Measurements from ENCODE around the gene PLA2G1B.
A peak's percentile ranks its signal among the peaks of the same experiment; 100 is the strongest.
"Not testable (repeated sequence)": the region's sequence is repeated elsewhere in the genome, so short reads cannot be mapped to it uniquely, and the experiment has no call there.

PLA2G1B gene

DNA sequence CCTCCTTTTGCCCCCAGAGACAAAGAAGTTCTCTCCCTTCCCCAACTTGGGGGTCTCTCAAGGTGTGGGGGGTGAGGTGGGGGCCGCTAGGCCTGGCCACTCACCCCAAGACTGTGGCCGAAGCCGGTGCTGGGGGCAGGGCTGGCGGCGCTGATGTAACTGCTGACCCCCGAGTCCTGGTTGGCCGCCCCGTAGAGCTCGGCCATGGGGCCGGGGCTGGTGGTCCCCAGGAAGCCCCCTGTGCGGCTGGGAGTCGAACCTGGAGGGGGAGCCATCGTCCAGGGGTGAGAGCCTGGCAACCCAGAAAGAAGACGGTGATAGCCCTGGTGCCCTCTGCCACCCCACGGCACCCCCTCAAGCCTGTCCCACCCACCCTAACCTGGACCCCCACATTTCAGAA is 18.5 kb upstream of the PLA2G1B start:
- H3K27me3 Mint-ChIP-seq: peaks cover 59% of the 10 kb centered on the region
- H3K27ac Mint-ChIP-seq: no peak overlapping the region
- no peaks in the 10 kb centered on the region for H3K9me3 Mint-ChIP-seq
- no peaks in the 10 kb centered on the region for H3K36me3 Mint-ChIP-seq
- peak; percentile 21 for ATAC-seq
- H3K4me1 Mint-ChIP-seq: no peaks in the 10 kb centered on the region
- H3K4me3 Mint-ChIP-seq: no peak overlapping the region

DNA sequence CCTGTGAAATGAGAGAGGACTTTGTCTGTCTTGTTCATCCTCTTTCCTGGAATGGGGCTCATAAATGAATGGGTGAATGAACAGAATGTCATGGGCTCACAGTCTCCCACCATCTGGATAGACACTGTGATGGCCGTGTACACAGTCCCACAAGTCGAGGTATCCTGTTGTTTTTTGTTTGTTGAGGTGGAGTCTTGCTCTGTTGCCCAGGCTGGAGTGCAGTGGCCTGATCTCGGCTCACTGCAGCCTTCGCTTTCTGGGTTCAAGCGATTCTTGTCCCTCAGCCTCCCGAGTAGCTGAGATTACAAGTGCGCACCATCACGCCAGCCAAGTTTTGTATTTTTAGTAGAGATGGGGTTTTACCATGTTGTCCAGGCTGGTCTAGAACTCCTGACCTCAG is 16.1 kb upstream of the PLA2G1B start:
- no peak overlapping the region for H3K4me3 Mint-ChIP-seq
- ATAC-seq: no peak
- H3K27me3 Mint-ChIP-seq: peaks cover 61% of the 10 kb centered on the region
- H3K9me3 Mint-ChIP-seq: peaks cover under 1% of the 10 kb centered on the region
- H3K27ac Mint-ChIP-seq: no peak overlapping the region
- H3K36me3 Mint-ChIP-seq: no peaks in the 10 kb centered on the region
- no peaks in the 10 kb centered on the region for H3K4me1 Mint-ChIP-seq

DNA sequence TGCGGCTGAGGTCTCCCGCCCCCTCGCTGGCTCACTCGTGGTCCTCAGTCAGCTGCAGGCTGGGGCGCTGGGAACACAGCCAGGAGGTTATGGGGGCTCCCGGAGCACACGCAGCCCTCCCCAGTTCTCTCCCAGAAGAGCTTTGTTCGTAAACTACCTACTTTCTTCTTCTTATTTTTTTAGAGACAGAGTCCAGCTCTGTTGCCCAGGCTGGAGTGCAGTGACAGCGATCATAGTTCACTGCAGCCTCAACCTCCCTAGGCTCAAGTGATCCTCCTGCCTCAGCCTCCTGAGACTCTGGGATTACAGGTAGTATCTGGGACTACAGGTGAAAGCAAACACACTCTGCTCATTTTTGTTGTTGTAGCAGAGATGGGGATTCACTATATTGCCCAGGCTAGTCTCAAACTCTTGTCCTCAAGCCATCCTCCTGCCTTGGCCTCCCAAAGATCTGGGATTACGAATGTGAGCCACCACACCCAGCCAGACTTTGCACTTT is 15.5 kb upstream of the PLA2G1B start:
- Mint-ChIP-seq H3K27ac (no peak overlapping the region), H3K9me3 (peaks cover 5% of the 10 kb centered on the region), H3K27me3 (peaks cover 58% of the 10 kb centered on the region), H3K4me1 (no peaks in the 10 kb centered on the region), H3K4me3 (no peak overlapping the region), H3K36me3 (no peaks in the 10 kb centered on the region)
- no peak for ATAC-seq

DNA sequence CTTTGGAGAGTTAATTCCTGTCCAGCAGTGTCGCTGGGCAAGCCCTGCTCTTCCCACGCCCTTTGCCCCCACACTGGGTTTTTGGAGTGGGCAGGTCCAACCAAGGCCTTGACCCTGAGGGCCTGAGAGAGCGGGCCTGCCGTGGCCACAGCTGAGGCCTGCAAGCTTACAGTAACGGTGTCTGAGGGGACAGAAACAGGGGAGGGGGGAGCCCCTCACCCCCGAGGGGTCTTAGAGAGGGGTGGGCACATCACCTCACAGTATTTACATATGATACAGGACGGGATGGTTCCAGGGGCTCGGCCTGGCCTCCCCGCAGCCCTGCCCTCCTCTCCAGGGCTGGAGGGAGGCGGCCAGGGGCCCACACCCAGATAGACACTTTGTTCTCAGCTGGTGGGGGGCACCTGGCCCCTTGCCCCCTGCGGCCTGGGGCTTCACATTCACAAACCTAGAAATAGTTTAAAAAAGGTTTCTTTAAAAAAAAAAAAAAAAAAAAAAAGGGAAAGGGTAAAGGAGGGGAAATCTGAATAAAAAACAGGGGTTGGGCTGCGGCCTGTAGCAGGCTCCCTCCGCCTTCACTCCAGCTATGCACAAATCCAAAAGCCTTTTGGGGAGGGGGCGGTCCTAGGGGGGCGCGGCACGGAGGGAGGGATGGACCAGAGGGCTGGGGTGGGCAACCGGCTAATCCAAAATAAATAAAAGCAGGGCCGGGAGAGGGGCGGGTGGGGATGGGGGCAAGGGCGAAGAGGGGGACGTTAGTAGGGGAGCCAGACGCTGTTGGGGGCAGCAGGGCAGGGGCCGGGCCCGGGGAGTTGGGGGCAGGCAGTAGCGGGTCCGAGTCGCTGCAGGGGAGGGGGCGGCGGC is 14.8 kb upstream of the PLA2G1B start:
- Mint-ChIP-seq H3K4me3 (no peak overlapping the region), H3K27me3 (peaks cover 51% of the 10 kb centered on the region), H3K27ac (no peak overlapping the region), H3K4me1 (no peaks in the 10 kb centered on the region), H3K9me3 (peaks cover 11% of the 10 kb centered on the region), H3K36me3 (peaks cover 5% of the 10 kb centered on the region)
- ATAC-seq: peak; percentile 25

DNA sequence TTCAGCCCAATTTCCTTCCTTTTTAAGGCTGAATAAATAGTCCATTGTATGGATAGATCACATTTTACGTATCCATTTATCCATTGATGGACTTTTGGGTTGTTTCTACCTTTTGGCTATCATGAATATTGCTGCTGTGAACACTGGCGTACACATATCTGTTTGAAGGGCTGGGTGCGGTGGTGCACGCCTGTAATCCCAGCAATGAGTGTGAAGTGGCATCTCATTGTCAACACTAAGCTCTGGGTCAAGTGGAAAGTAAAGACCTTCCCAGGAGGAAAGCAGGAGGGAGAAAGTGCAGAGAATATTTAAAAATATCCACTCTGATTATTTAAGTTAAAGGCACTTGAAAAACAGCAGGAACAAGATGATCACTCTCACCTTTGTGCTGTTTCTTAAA is 11.7 kb upstream of the PLA2G1B start:
- no peak for ATAC-seq
- H3K9me3 Mint-ChIP-seq: peaks cover 20% of the 10 kb centered on the region
- no peak overlapping the region for H3K4me3 Mint-ChIP-seq
- peaks cover 11% of the 10 kb centered on the region for H3K4me1 Mint-ChIP-seq
- H3K27me3 Mint-ChIP-seq: peaks cover 30% of the 10 kb centered on the region
- H3K36me3 Mint-ChIP-seq: peaks cover 6% of the 10 kb centered on the region
- no peak overlapping the region for H3K27ac Mint-ChIP-seq

DNA sequence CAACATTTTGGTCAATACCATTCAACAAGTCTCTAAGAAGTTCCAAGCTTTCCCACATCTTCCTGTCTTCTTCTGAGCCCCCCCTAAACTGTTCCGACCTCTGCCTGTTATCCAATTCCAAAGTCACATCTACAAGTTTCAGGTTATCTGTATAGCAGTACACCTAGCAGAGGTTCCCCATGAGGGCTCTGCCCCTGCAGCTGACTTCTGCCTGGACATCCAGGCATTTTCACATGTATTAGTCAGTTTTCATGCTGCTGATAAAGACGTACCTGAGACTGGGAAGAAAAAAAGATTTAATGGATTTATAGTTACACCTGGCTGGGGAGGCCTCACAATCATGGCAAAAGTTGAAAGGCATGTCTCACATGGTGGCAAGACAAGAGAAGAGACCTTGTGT is 10.2 kb upstream of the PLA2G1B start:
- H3K27ac Mint-ChIP-seq: no peak overlapping the region
- no peak for ATAC-seq
- peaks cover 6% of the 10 kb centered on the region for H3K36me3 Mint-ChIP-seq
- peaks cover 20% of the 10 kb centered on the region for H3K27me3 Mint-ChIP-seq
- peaks cover 11% of the 10 kb centered on the region for H3K4me1 Mint-ChIP-seq
- peaks cover 20% of the 10 kb centered on the region for H3K9me3 Mint-ChIP-seq
- H3K4me3 Mint-ChIP-seq: no peak overlapping the region

DNA sequence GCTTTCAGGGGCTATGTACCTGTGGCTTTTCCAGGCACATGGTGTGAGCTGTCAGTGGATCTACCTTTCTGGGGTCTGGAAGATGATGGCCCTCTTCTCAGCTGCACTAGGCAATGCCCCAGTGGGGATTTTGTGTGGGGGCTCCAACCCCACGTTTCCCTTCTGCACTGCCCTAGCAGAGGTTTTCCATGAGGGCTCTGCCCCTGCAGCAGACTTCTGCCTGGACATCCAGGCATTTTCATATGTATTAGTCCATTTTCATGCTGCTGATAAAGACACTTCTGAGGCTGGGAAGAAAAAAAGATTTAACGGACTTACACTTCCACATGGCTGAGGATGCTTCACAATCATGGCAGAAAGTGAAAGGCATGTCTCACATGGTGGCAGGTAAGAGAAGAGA is 8.8 kb upstream of the PLA2G1B start:
- peaks cover 18% of the 10 kb centered on the region for H3K27me3 Mint-ChIP-seq
- peaks cover 11% of the 10 kb centered on the region for H3K4me1 Mint-ChIP-seq
- H3K9me3 Mint-ChIP-seq: peaks cover 20% of the 10 kb centered on the region
- ATAC-seq, H3K27ac Mint-ChIP-seq, H3K36me3 Mint-ChIP-seq, H3K4me3 Mint-ChIP-seq: not testable (repeated sequence)

DNA sequence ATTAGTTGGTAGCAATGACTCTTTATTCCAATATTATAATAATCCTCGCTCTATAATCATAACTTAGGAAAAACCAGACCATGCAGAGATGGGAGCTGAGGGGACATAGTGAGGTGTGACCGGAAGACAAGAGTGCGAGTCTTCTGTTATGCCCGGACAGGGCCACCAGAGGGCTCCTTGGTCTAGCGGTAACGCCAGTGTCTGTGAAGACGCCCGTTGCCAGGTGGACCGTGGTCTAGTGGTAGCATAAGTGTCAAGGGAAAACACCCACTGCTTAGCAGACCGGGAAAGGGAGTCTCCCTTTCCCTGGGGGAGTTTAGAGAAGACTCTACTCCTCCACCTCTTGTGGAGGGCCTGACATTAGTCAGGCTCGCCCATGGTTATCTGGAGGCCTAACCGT is 7.9 kb upstream of the PLA2G1B start:
- H3K27me3 Mint-ChIP-seq: peaks cover 18% of the 10 kb centered on the region

DNA sequence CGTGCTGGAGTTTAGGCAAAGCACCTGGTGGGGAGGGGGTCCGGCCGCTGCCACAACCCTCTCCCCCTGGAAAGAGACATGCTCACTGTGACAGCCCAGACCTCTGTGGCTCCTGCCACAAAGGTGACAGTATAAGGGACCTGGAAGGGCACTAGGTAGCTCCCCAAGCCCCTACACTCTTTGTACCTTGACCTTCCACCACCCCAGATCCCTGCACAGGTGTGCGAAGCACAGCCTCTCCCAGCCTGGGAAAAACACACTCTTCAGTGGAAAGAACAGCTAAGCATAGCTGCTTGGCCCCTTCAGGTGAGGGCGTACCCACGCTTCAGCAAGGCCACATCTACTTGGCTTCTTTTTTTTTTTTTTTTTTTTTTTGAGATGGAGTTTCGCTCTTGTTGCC is 4.9 kb upstream of the PLA2G1B start:
- no peak for ATAC-seq
- Mint-ChIP-seq H3K9me3 (peaks cover 9% of the 10 kb centered on the region), H3K4me1 (peaks cover 11% of the 10 kb centered on the region), H3K4me3 (no peak overlapping the region), H3K36me3 (peaks cover 2% of the 10 kb centered on the region), H3K27ac (no peak overlapping the region), H3K27me3 (peaks cover 28% of the 10 kb centered on the region)

More for the DNA sequence above, 7.9 kb upstream of the PLA2G1B start:
- H3K4me3 Mint-ChIP-seq, ATAC-seq, H3K36me3 Mint-ChIP-seq, H3K27ac Mint-ChIP-seq: not testable (repeated sequence)
- Mint-ChIP-seq H3K4me1 (peaks cover 11% of the 10 kb centered on the region), H3K9me3 (peaks cover 20% of the 10 kb centered on the region)

DNA sequence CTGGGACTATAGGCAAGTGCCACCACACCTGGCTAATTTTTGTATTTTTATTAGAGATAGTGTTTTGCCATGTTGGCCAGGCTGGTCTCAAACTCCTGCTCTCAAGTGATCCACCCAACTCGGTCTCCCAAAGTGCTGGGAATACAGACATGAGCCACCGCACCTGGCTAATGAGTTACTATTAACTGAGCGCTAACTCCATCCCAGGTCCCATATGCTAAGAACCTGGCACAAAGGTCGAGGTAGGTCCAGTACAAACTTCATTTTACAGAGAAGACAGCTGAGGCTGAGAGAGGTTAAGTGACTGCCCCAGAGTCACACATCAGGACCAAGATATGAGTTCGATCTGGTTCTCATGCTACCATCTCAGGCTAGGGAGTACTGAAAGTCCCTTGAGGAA is 4.5 kb upstream of the PLA2G1B start:
- H3K36me3 Mint-ChIP-seq: no peaks in the 10 kb centered on the region
- no peak for ATAC-seq
- H3K27ac Mint-ChIP-seq: no peak overlapping the region
- peaks cover 11% of the 10 kb centered on the region for H3K4me1 Mint-ChIP-seq
- peaks cover 28% of the 10 kb centered on the region for H3K27me3 Mint-ChIP-seq
- peaks cover 7% of the 10 kb centered on the region for H3K9me3 Mint-ChIP-seq
- H3K4me3 Mint-ChIP-seq: no peak overlapping the region

DNA sequence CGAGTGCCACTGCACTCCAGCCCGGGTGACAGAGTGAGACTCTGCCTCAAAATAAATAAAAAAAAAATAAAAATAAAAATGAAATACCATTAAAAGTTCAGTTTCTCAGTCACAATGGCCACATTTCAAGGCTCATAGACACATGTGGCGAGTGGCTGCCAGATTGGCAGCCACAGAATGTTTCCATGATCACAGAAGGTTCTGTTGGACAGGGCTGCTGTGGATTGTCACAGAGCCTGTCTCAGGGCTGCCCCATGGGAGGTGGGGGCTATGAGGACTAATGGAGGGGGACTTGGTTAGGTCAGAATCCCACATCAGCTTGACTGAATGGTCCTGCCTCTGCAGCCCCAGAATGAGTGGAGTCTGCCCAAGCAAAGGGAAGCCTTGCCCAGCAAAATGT is 3.8 kb upstream of the PLA2G1B start:
- Mint-ChIP-seq H3K36me3 (no peaks in the 10 kb centered on the region), H3K4me1 (peaks cover 12% of the 10 kb centered on the region), H3K27ac (no peak overlapping the region), H3K9me3 (peaks cover 6% of the 10 kb centered on the region), H3K4me3 (no peak overlapping the region), H3K27me3 (peaks cover 28% of the 10 kb centered on the region)
- ATAC-seq: no peak

DNA sequence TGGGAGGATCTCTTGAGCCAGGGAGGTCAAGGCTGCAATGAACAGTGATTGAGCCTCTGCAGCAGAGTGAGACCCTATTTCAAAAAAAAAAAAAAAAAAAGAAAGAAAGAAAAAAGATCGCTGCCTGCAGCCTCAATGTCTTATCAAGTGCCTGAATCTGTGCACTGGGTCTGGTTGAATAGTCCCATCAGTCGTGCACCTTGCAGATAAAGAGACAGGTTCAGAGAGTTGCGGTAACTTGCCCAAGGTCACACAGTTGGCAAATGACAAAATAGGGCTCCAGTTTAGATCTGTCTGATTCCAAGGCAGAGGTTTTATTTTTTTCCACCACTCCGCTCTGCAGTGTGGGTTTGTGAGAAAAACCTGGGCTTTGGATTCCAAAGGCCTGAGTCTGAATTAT is 649 bp upstream of the PLA2G1B start:
- H3K36me3 Mint-ChIP-seq: no peaks in the 10 kb centered on the region
- H3K27me3 Mint-ChIP-seq: peaks cover 28% of the 10 kb centered on the region
- no peak overlapping the region for H3K4me3 Mint-ChIP-seq
- H3K9me3 Mint-ChIP-seq: no peaks in the 10 kb centered on the region
- ATAC-seq: no peak
- H3K27ac Mint-ChIP-seq: no peak overlapping the region
- H3K4me1 Mint-ChIP-seq: peaks cover 11% of the 10 kb centered on the region

DNA sequence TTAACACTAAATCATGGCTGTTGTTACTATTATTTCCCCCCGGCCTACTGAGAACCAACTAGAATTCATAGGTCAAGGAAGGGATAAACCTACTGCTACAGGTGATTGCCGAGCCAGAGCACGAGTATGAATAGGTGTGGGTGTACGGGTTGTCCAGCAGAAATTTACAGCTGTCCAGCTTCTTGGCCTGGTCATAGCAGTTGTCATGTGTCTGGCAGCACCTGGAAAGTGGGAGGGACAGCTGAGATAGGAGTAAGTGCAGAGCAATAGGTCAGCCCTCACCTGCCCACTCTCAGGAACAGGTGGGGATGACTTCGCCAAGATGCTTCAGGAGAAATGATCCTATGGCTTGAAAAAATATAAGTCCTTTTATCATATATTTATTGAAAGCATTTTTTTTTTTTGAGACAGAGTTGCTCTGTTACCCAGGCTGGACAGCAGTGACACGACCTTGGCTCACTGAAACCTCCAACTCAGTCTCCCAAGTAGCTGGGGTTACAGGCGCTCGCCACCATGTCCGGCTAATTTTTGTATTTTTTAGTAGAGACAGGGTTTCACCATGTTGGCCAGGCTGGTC is 2.6 kb downstream of the PLA2G1B start:
- Mint-ChIP-seq H3K9me3 (no peaks in the 10 kb centered on the region), H3K4me1 (peaks cover 11% of the 10 kb centered on the region), H3K4me3 (no peak overlapping the region), H3K36me3 (no peaks in the 10 kb centered on the region), H3K27me3 (peaks cover 10% of the 10 kb centered on the region), H3K27ac (no peak overlapping the region)
- ATAC-seq: no peak

DNA sequence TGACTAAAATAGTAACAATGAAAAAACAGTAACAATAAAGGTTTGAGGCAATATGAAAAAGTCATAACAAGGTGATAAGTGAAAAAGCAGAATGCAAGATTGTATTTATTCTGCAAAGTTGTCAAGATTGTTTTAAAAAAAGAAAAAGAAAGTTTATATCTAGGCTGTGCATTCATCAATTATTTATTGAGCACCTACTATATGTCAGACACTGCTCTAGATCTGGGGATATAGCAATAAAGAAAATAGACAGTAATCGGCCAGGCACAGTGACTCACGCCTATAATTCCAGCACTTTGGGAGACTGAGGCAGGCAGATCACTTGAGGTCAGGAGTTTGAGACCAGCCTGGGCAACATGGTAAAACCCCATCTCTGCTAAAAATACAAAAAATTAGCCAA is 3.8 kb downstream of the PLA2G1B start:
- Mint-ChIP-seq H3K4me3 (no peak overlapping the region), H3K27me3 (no peaks in the 10 kb centered on the region), H3K36me3 (no peaks in the 10 kb centered on the region), H3K27ac (no peak overlapping the region), H3K9me3 (no peaks in the 10 kb centered on the region), H3K4me1 (peaks cover 11% of the 10 kb centered on the region)
- no peak for ATAC-seq

DNA sequence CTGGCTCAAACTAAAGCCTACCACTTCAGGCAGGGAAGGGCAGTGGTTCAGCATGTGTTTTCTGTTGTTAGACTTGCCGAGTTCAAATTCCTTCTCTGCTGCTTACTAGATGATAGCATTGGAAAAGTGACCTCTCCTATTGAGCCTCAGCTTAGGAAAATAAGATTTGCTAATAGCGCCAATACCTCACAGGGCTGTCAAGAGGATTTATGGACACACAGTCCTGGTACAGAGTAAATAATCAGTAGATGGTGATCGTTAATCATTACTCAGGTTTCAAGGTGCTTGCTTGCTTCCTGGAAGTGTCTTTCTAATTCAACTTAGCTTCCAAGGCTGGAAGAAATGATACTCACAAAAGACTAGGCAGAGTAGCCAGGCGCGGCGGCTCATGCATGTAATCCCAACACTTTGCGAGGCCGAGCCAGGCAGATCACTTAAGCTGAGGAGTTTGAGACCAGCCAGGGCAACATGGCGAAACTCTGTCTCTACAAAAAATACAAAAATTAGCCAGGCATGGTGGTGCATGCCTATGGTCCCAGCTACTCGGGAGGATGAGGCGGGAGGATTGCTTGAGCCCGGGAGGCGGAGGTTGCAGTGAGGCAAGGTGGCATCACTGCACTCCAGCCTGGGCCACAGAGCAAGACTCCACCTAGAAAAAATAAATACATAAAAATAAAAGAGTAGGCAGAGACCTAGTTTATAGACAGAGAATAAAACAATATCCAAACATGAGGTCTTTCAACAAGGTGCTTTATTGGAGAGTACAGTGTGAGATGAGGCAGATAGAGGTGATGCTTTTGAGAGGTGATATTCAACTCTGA is 6.0 kb downstream of the PLA2G1B start:
- Mint-ChIP-seq H3K36me3 (no peaks in the 10 kb centered on the region), H3K27ac (no peak overlapping the region), H3K4me3 (no peak overlapping the region), H3K4me1 (peaks cover 20% of the 10 kb centered on the region), H3K27me3 (no peaks in the 10 kb centered on the region), H3K9me3 (no peaks in the 10 kb centered on the region)
- no peak for ATAC-seq

All from stimulated activated memory B cell treated with anti-CD40 and anti-IgM and Interleukin-4, amounts not matched to agents 10 μg/mL and 1 μg/mL and 100 μg/mL, for 72 hours (primary cell).